ENCODE measurements around the gene SAMHD1.

Gene SAMHD1

GRCh38 chr20:36871640-36872570 is 79.6 kb downstream of the SAMHD1 start:
- TF ChIP-seq GATA2 (IDR thresholded peaks at IDR 0.05; ENCODE audit: low read depth, low read length) (no peak), GATA3 (IDR thresholded peaks at IDR 0.05; ENCODE audit: low read depth, low read length) (no peak)

- TF ChIP-seq GATA2 (IDR thresholded peaks at IDR 0.05; ENCODE audit: low read depth, low read length), result no peak
- TF ChIP-seq GATA3 (IDR thresholded peaks at IDR 0.05; ENCODE audit: low read depth, low read length), result no peak
These were observed 84.6 kb downstream of the SAMHD1 start for GRCh38 chr20:36866681-36867495.

- TF ChIP-seq GATA2 (IDR thresholded peaks at IDR 0.05; ENCODE audit: low read depth, low read length), result no peak
- TF ChIP-seq GATA3 (IDR thresholded peaks at IDR 0.05; ENCODE audit: low read depth, low read length), result no peak
These were observed 85.3 kb downstream of the SAMHD1 start for GRCh38 chr20:36866164-36866563.

GRCh38 chr20:36865861-36866149 is 85.7 kb downstream of the SAMHD1 start:
- no peak for TF ChIP-seq GATA2 (IDR thresholded peaks at IDR 0.05; ENCODE audit: low read depth, low read length)
- no peak for TF ChIP-seq GATA3 (IDR thresholded peaks at IDR 0.05; ENCODE audit: low read depth, low read length)

- TF ChIP-seq GATA2 (IDR thresholded peaks at IDR 0.05; ENCODE audit: low read depth, low read length), result no peak
- TF ChIP-seq GATA3 (IDR thresholded peaks at IDR 0.05; ENCODE audit: low read depth, low read length), result no peak
These were observed 86.2 kb downstream of the SAMHD1 start for GRCh38 chr20:36865076-36865860.

- TF ChIP-seq GATA3 (IDR thresholded peaks at IDR 0.05; ENCODE audit: low read depth, low read length) (no peak), GATA2 (IDR thresholded peaks at IDR 0.05; ENCODE audit: low read depth, low read length) (no peak)
These were observed 88.4 kb downstream of the SAMHD1 start for GRCh38 chr20:36862857-36863668.

GRCh38 chr20:36861875-36862801 is 89.4 kb downstream of the SAMHD1 start:
- TF ChIP-seq GATA2 (IDR thresholded peaks at IDR 0.05; ENCODE audit: low read depth, low read length) (no peak), GATA3 (IDR thresholded peaks at IDR 0.05; ENCODE audit: low read depth, low read length) (no peak)

GRCh38 chr20:36861625-36861874 is 90.0 kb downstream of the SAMHD1 start:
- TF ChIP-seq GATA3 (IDR thresholded peaks at IDR 0.05; ENCODE audit: low read depth, low read length) (no peak), GATA2 (IDR thresholded peaks at IDR 0.05; ENCODE audit: low read depth, low read length) (no peak)

GRCh38 chr20:36860811-36861624 is 90.5 kb downstream of the SAMHD1 start:
- TF ChIP-seq GATA3 (IDR thresholded peaks at IDR 0.05; ENCODE audit: low read depth, low read length) (no peak), GATA2 (IDR thresholded peaks at IDR 0.05; ENCODE audit: low read depth, low read length) (no peak)

- TF ChIP-seq GATA3 (IDR thresholded peaks at IDR 0.05; ENCODE audit: low read depth, low read length), result no peak
- TF ChIP-seq GATA2 (IDR thresholded peaks at IDR 0.05; ENCODE audit: low read depth, low read length), result no peak
These were observed 91.2 kb downstream of the SAMHD1 start for GRCh38 chr20:36860339-36860738.

- TF ChIP-seq GATA2 (IDR thresholded peaks at IDR 0.05; ENCODE audit: low read depth, low read length), result no peak
- no peak for TF ChIP-seq GATA3 (IDR thresholded peaks at IDR 0.05; ENCODE audit: low read depth, low read length)
These were observed 91.7 kb downstream of the SAMHD1 start for GRCh38 chr20:36859700-36860330.

GRCh38 chr20:36859282-36859555 is 92.3 kb downstream of the SAMHD1 start:
- TF ChIP-seq GATA3 (IDR thresholded peaks at IDR 0.05; ENCODE audit: low read depth, low read length), result no peak
- no peak for TF ChIP-seq GATA2 (IDR thresholded peaks at IDR 0.05; ENCODE audit: low read depth, low read length)
